ENCODE results near the gene ERAS. TPM values are rescaled to one million over a fixed set of nuclear protein-coding genes. Genes with fewer than 3 reads are reported as not detected.

Gene ERAS
- total and polyA plus RNA-seq, 2 donors (not counting 3 experiments of a cell fraction or from before 2014, with no cell fraction given), result 0.14 TPM; not detected in 1

- no peak for TF ChIP-seq POLR2AphosphoS5 (IDR thresholded peaks at IDR 0.05; ENCODE audit: insufficient read depth, low read depth, low read length)
- no peak for TF ChIP-seq JUN (IDR thresholded peaks at IDR 0.05; ENCODE audit: borderline replicate concordance, insufficient read depth, insufficient read length, low read depth)
- no peak for TF ChIP-seq POLR2A (IDR thresholded peaks at IDR 0.05; ENCODE audit: low read depth, low read length)
- TF ChIP-seq, protein P1, sequence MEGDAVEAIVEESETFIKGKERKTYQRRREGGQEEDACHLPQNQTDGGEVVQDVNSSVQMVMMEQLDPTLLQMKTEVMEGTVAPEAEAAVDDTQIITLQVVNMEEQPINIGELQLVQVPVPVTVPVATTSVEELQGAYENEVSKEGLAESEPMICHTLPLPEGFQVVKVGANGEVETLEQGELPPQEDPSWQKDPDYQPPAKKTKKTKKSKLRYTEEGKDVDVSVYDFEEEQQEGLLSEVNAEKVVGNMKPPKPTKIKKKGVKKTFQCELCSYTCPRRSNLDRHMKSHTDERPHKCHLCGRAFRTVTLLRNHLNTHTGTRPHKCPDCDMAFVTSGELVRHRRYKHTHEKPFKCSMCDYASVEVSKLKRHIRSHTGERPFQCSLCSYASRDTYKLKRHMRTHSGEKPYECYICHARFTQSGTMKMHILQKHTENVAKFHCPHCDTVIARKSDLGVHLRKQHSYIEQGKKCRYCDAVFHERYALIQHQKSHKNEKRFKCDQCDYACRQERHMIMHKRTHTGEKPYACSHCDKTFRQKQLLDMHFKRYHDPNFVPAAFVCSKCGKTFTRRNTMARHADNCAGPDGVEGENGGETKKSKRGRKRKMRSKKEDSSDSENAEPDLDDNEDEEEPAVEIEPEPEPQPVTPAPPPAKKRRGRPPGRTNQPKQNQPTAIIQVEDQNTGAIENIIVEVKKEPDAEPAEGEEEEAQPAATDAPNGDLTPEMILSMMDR (IDR thresholded peaks at IDR 0.05; ENCODE audit: extremely low read depth in 1 of 2, insufficient read depth in 1 of 2, low read depth in 1 of 2, low read length in 2 of 2), result no peak
- no peak for TF ChIP-seq MAX (IDR thresholded peaks at IDR 0.05; ENCODE audit: insufficient read depth, insufficient read length)
- no peak for TF ChIP-seq GATA2 (IDR thresholded peaks at IDR 0.05; ENCODE audit: insufficient read depth, insufficient read length, low read depth, low read length)
- TF ChIP-seq MYC (IDR thresholded peaks at IDR 0.05; ENCODE audit: low read depth, low read length), result no peak
- no peak for TF ChIP-seq FOS (IDR thresholded peaks at IDR 0.05; ENCODE audit: borderline replicate concordance, insufficient read depth, low read length)
- no peak for TF ChIP-seq EZH2 (IDR thresholded peaks at IDR 0.05; ENCODE audit: borderline replicate concordance, low read depth, low read length, severe bottlenecking)
- H3K27me3 ChIP-seq (ENCODE audit: control insufficient read depth in 2 of 2, insufficient read depth in 2 of 2, low read length in 2 of 2), result no peaks in the 10 kb centered on the region
- no peak within 1 kb of the TSS for H2AFZ ChIP-seq (ENCODE audit: low read depth, low read length)
- no TSS peak for BruUV-seq (replicated peaks)
- H3K9ac ChIP-seq (replicated peaks; ENCODE audit: extremely low read depth, insufficient read depth, low read length), result no peak within 1 kb of the TSS
- H3K4me1 ChIP-seq (ENCODE audit: control insufficient read depth, extremely low read depth, insufficient read depth, low read length), result no peaks in the 10 kb centered on the region
- H3K79me2 ChIP-seq (ENCODE audit: control insufficient read depth, insufficient read depth, low read length), result no peaks in the 10 kb centered on the region
- H3K9me3 ChIP-seq (replicated peaks; ENCODE audit: control insufficient read depth, insufficient read depth, low read length), result no peaks in the 10 kb centered on the region
- FAIRE-seq (no peak), DNase-seq (ENCODE audit: low read depth, low spot score) (no peak)
- CTCF ChIA-PET, result no interaction called here
- no peaks in the 10 kb centered on the region for H3K9me1 ChIP-seq (replicated peaks; ENCODE audit: control insufficient read depth, extremely low read depth, insufficient read depth, low read length)
- no peaks in the 10 kb centered on the region for H3K36me3 ChIP-seq (ENCODE audit: control insufficient read depth in 2 of 2, extremely low read depth in 1 of 2, insufficient read depth in 2 of 2, low read length in 2 of 2)
- no peak within 1 kb of the TSS for H3K27ac ChIP-seq (ENCODE audit: insufficient read depth, low read depth, low read length)
- H3K4me2 ChIP-seq (ENCODE audit: insufficient read depth, low read length), result no peak within 1 kb of the TSS
- POLR2A ChIA-PET, result no interaction called here
- intact Hi-C loops (cut with micrococcal nuclease), result no loop called here
- no peaks in the 10 kb centered on the region for H4K20me1 ChIP-seq (replicated peaks; ENCODE audit: control insufficient read depth, extremely low read depth, insufficient read depth, low read length)
- H3K4me3 ChIP-seq (replicated peaks in 1 of 3; ENCODE audit: insufficient read depth in 1 of 3, low read depth in 1 of 3, low read length in 3 of 3), result no peak within 1 kb of the TSS
- dilution Hi-C loops (cut with MboI; ENCODE audit: extremely low pct_ligation_motif_present, low sequenced_read_pairs), result no loop called here
Observed at GRCh38 chrX:48786341-48786800, 39.9 kb upstream of the ERAS start, which contains the start of gene GATA1. Gene GATA1 (plus strand): TSS chrX:48786590. CDS start chrX:48791110, 4,520 bp downstream.

All from endothelial cell of umbilical vein (primary cell).